Measurements from ENCODE around the gene LARGE2. TPM values are rescaled to one million over a fixed set of nuclear protein-coding genes. Genes with fewer than 3 reads are reported as not detected.

Gene LARGE2
- 0.31 TPM for total RNA-seq

GRCh38 chr11:45922425-45923082, at the start of gene LARGE2:
Gene LARGE2, plus strand, starts transcription at chr11:45922656. Its CDS starts 227 bp downstream, at chr11:45922883.

GRCh38 chr11:45885274-45885920, 37.1 kb upstream of the LARGE2 start, which contains the start of gene MAPK8IP1:
Gene MAPK8IP1, plus strand, starts transcription at chr11:45885651. Its CDS starts 170 bp downstream, at chr11:45885821.

GRCh38 chr11:45906965-45907611, 15.4 kb upstream of the LARGE2 start, which contains the start of gene FREY1:
Gene FREY1, minus strand, starts transcription at chr11:45907271. Its CDS starts 26 bp downstream, at chr11:45907245.

GRCh38 chr11:45917623-45918330, 4.7 kb upstream of the LARGE2 start, which contains the start of gene PEX16:
Gene PEX16, minus strand, starts transcription at chr11:45917877. Its CDS starts 66 bp downstream, at chr11:45917811.

Other genes with a start within 250 kb of the LARGE2 start
- 5.9 TPM for gene SLC35C1, start 117.5 kb upstream of the LARGE2 start, total RNA-seq
- gene CRY2, start 75.2 kb upstream of the LARGE2 start, total RNA-seq = 63.5 TPM
- 75.7 TPM for gene MAPK8IP1, start 37.0 kb upstream of the LARGE2 start, total RNA-seq
- gene FREY1, start 15.4 kb upstream of the LARGE2 start, total RNA-seq = 4.4 TPM
- gene PEX16, start 4.8 kb upstream of the LARGE2 start, total RNA-seq = 19.4 TPM
- 40.1 TPM for gene PHF21A, start 198.8 kb downstream of the LARGE2 start, total RNA-seq

Measured in parietal lobe (tissue), 1 donor.